DMS153 (cell line): ENCODE measurements around the gene KCNS1.

Source experiments
- DNase-seq: peaks from one replicate; lab custom pipeline; 2025; lab: John Stamatoyannopoulos, UW

Gene KCNS1

DNA sequence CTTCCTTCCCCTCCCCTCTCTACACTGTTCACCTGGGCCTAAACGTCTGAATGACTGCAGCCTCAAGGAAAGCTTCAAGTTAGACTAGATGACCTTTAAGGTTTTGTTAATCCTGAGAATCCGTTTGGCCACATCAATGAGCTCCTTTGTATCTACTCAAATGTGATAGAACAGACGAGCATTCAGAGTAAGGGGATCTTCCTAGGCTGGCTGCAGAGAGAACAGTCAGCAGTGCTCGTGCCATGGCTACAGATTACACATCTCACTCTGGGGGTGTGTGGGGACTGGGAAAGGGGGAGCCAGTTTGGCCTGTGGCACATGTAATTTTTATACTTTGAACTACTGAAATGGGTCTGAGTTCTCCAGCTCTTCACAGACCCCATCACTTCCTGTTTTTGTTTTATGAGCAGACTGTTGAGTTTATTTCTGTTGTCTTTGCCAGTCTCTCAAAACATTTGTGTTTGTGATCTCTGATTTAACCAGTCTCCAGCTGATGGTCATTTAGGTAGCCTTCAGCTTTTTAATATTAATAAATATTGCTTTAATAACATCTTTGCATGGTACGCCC is 50.9 kb downstream of the KCNS1 start:
- DNase-seq: no peak

DNA sequence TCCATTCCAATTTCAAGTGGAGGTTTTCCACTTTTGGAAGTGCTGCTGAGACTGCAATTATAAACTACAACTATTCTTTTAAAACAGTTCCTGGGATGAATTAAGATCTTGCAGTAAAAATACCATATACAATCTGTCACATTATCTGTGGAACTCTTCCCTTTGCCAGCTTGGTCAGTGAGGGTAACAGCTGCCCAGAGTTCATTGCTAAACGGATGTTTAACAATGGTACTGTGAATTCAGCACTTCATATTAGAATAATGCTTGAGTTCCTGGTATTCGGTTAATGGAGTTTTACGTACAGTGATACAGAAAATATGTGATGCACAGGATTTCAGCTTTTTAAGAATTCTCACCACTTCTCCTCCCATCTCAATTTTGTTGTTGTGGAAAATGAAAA is 51.5 kb downstream of the KCNS1 start:
- DNase-seq: peak; percentile 8

DNA sequence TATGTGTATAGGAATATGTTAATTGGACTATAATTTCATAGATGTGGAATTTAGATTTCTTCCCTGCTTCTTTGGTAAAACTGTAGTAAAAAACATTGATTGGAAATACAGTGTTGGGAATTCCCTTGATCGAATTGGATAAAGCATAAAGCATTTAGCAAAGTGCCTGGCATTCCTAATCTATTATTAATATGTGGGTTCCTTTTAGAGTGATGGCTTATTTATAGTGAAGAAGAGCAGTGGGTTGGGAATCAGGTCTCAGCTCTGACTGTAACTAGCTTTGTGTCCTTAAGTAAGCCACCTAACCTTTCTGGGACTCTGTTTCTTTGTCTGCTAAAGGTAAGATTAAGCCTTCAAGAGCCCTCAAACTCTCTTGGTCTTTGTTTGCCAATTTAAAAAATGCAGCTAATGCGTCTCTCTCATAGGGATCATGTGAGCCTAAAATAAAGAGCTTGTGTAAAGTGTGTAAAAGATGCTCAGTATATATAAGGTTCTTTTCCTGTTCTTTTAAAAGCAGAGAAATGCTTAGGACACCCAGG is 53.3 kb downstream of the KCNS1 start:
- no peak for DNase-seq

DNA sequence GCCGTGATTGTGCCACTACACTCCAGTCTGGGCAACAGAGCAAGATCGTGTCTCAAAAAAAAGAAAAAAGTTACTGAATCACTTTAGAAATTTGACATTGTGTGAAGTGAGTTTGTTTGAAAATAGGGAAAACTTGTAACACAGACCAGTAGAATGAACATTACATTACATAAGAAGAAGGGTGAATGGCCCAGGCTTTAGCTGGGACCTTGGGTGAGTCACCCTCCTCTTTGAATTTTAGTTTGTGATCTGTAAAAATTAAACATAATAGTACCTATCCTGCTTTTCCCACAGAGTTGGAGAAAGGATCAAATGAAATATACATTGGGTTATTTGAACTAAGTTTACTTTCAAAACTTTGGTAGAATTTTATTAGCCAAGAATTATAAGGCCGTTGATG is 56.3 kb downstream of the KCNS1 start:
- DNase-seq: no peak

DNA sequence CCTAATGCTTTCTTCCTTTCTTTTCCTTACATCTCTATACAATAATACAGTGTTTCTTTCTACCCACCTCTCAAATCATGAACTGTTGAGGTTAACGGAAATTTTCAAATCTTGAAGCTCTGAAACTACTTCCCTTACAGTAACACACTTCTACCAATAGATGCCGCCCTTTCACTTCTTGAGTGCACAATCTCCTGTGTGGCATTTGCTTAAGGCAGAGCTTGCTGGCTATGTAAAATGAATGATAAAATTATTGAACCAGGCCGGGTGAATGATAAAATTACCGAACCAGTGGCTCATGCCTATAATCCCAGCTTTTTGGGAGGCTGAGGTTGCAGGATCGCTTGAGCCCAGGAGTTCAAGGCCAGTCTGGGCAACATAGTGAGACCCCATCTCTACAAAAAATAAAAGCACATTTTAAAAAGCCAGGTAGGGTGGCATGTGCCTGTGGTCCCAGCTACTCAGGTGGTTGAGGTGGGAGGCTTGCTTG is 56.8 kb downstream of the KCNS1 start:
- DNase-seq: peak; percentile 36

DNA sequence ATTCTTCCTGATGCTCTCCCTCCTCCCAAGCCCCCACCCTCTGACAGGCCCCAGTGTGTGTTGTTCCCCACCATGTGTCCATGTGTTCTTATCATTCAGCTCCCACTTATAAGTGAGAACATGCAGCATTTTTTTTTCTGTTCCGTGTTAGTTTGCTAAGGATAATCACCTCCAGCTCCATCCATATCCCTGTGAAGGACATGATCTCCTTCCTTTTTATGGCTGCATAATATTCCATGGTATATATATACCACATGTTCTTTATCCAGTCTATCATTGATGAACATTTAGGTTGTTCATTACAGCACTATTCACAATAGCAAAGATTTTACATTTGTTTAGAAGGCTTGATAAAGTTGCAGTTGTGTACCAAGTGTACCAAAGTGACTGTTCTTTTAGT is 57.9 kb downstream of the KCNS1 start:
- no peak for DNase-seq
